Measurements from ENCODE around the gene RFX7.

Gene RFX7

DNA sequence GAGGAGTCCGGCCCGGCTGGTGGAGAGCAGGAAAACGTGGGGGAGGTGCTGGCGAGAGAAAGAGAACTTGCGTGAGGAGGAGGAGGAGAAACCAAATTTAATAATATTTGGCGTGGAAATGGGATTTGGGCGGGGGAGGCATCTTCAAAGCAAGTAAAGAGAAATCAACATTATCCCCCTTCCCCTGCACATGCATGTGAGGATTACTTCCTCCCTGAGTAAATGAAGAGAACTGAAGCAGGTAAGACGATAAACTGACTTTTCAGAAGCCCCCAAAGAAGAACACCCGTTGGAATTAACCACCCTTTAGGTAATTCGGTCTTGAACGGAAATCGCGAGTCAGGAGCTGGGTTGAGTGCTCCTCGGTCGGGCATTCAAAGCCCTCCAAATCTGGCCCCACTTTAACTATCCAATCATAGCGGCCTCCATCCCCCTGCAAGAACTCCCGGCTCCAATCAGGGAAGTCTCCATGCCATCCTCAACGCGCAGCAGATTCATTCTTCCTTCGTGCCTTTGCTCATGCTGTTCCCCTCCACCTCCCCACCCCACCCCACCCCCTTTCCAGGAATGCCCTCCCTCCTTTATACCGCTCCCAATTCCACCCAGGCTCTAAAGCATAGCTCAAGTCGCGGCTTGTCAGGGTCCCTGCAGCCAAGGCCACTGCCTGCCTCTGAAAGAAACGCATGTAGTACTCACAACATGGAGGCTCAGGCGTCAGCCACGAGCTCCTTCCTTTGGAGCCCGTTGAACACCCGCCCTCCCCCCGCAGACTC is 545 bp upstream of the RFX7 start:
- DNase-seq (ENCODE audit: low spot score): peak; percentile 73

GRCh38 chr15:56242576-56243162 is 1.0 kb downstream of the RFX7 start:
- no peak for DNase-seq (ENCODE audit: low spot score)

DNA sequence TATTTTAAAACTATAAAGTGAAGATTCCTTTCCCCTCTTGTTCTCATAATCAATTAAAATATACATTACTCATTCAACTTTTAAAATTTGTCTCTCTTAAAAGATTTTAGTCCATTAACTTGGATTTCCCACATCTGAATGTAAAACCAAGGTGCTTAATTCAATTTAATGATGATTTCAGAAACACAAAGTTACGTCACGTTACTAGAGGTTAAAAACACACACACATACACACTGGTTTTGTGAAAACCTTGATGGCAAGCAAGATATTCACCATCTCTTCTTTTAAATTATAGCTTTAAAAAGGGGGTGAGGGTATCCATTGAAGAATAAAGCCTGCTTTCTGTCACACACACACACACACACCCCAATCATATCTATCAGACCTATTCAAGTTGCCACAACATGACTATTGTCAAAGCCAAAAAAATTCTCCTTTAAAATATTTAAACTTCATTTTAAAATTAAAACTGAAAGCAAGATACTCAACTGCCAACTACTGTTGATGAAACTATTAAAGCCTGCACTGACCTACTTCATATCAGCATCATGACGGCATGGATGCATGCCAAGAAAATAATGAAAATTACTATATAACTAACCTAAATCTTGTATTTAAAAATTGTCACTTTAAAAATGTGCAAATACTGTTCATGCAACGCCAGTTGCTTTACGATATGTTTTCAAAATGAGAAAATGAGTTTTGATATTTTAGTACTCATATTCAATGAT is 2.1 kb downstream of the RFX7 start:
- no peak for DNase-seq (ENCODE audit: low spot score)

DNA sequence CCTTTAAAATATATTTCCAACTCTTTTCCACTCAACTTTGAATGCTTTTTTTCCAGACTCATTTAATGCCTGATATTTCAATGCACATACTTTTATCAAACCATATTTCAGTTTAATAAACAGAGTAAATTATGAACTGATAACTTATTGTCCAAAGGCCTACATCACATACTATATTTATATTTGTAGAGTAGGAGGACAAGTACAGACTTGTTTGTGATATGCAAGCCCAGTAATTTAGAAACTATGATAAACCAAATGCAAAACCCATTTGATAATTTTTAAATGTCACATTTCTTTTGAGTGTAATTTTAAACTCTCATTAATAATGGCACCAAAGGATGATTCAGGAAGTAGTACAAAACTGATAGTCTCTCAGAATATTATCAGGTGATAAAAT is 3.3 kb downstream of the RFX7 start:
- DNase-seq (ENCODE audit: low spot score): no peak

GRCh38 chr15:56236197-56236596 is 7.5 kb downstream of the RFX7 start:
- no peak for DNase-seq (ENCODE audit: low spot score)

- no peak for DNase-seq (ENCODE audit: low spot score)
Observed at GRCh38 chr15:56234804-56235203, 8.9 kb downstream of the RFX7 start.

GRCh38 chr15:56233549-56233948 is 10.1 kb downstream of the RFX7 start:
- DNase-seq (ENCODE audit: low spot score): no peak

- DNase-seq (ENCODE audit: low spot score): no peak
Observed at GRCh38 chr15:56232058-56232457, 11.6 kb downstream of the RFX7 start.

GRCh38 chr15:56228854-56229253 is 14.8 kb downstream of the RFX7 start:
- no peak for DNase-seq (ENCODE audit: low spot score)

DNA sequence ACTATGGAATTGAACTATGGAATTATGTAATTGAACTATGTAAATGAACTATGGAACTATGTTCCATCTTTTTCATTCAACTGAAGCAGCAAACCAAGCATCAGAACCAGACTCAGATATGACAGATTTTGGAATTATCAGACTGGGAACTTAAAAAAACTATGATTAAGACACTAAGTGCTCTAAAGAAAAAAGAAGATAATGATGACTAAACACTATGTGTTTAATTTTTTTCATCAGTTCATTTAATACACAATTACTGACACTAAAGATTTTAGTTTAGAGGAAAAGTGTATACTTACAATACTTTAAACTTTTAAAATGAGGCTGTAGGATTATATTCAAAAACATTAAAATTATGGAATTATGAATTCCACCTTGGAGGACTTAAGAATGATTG is 15.3 kb downstream of the RFX7 start:
- DNase-seq (ENCODE audit: low spot score): no peak

DNA sequence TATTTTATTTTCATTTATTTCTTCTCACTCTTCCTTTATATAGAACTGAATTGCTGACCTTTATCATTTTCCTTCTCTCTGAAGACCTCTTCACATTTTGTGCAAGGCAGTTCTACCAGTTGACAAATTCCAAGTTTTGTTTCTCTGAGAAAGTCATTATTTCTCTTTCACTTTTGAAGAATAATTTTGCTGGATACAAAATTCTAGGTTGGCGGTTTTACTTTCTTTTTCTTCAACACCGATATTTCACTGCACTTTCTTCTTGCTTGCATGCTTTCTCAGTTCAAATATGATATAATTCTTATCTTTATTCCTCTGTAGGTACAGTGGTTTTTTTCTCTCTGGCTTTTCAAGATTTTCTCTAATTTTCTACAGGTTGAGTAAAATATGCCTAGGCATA is 15.9 kb downstream of the RFX7 start:
- no peak for DNase-seq (ENCODE audit: low spot score)

DNA sequence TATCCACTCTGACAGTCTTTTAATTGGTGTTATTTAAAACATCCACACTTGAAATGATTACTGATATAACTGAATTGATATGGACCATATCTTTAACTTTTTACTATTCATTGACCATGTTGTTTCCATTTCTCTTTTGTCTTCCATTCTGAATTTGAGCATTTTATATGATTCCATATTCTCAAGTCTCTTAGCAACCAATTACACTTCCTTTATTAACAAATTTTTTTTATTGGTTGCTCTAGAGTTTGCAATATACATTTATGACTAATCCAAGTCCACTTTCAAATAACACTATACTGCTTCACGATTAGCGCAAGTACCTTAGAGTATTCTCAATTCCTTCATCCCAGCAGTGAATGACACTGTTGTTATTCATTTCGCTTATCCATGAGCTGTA is 16.4 kb downstream of the RFX7 start:
- DNase-seq (ENCODE audit: low spot score): no peak

DNA sequence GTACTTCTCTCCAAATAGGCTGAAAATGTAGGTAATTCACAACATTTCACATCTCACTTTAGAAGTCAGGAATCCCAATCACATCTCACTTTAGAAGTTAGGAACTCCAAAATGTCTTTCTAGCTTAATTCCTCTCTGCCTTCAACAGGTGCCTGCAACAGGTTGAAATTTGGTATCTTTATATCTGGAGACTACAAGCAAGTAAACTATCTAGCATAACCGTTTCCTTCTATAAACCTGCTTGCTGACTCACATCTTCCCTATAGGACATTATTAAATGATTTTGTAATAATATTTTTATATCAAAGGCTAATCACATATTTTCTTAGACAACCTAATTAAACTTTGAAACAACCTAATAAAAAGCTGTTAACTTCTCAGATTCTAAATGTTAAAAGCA is 18.2 kb downstream of the RFX7 start:
- DNase-seq (ENCODE audit: low spot score): no peak

- DNase-seq (ENCODE audit: low spot score): no peak
Observed at GRCh38 chr15:56222302-56222701, 21.4 kb downstream of the RFX7 start.

DNA sequence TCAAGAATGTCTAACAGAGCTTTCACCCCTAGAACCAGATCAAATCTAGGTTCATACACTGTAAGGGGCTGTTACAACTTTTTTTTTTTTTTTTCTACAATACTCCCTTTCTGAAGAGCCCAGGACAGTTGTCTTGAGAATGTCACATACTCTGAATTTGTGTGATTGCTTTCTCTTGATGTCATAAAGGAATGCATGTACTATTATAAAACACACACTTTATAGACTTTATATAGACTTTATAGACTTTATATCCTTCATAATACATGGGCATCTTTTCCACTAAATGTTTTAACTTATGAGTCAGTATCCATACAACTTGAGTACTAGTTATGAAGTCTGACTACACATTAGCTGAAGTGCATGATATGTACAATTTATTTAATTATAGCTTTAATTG is 26.3 kb downstream of the RFX7 start:
- DNase-seq (ENCODE audit: low spot score): no peak

- DNase-seq (ENCODE audit: low spot score): peak; percentile 14
Observed at GRCh38 chr15:56215769-56216168, 27.9 kb downstream of the RFX7 start.

DNA sequence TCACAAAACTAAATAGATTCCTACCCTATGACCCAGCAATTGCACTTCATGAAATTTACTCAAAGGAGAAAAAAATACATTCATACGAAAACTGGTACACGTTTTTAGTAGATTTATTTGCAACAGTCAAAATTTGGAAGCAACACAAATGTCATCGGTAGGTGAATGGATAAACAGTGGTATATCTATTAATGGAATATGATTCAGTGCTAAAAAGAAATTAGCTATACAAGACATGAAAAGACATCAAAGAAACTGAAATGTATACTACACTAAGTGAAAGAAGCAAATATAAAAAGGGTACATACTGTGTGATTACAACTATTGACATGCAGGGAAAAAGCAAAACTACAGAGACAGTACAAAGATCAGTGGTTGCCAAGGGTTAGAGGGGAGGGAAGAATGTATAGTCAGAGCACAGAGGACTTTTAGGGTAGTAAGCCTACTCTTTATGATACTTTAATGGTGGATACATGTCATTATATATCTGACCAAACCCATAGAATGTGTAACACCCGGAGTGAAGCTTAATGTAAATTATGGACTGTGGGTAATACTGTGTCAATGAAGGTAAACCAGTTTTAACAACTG is 31.6 kb downstream of the RFX7 start:
- no peak for DNase-seq (ENCODE audit: low spot score)

- no peak for DNase-seq (ENCODE audit: low spot score)
Observed at GRCh38 chr15:56211064-56211463, 32.6 kb downstream of the RFX7 start.

DNA sequence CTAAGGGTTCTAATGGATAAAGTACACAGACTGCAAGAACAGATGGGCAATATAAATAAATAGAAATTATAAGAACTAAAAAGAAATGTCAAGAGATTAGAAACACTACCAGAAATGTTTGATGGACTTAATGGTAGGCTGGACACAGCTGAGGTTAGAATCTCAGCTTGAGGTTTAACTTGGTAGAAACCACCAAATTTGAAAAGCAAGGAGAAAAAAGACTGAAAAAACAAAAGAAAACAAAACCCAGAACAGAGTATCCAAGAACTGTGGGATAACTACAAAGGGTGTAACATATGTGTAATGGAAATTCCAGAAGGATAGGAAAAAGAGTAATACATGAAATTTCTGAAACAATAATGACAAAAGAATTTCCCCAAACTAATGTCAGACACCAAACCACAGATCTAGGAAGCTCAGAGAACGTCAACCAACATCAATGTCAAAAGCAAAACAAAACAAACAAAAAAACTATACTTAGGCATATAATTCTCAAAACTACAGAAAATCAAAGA is 35.0 kb downstream of the RFX7 start:
- no peak for DNase-seq (ENCODE audit: low spot score)

DNA sequence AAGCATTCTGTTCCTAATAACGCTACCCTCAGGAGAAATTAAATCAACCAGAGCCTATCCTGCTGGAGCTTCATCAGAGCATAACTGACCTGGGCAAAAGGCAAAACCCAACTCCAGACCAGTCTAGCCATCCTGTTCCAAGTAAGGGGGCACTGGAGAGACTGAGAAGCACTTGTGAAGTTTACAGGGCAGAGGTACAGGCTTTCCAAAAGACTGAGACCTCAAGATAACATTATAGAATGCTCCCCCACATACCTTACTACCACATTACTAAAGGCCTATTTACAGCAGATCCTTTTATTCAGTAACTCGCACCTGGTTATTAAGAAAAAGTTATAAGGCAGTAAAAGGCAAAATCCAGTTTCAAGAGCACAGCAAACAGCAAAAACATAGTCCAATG is 35.5 kb downstream of the RFX7 start:
- DNase-seq (ENCODE audit: low spot score): no peak

DNA sequence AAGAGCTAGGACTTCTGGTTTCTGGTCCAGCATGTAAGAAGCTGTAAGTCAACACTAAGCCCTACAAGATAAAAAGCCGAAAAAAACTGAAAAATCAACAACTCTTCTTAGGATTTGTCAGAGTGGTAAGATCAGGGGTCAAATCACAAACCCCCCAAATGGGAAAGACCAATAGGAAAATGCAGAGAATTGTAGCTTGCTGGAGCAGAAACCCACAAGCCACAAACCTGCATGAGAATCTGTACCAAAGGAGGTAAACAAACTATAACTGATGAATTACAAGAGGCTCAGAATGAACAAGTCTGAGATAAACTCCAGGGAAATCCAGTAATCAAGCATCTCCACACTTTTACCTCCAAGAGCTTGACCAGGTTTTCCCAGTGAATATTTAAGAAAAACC is 36.0 kb downstream of the RFX7 start:
- no peak for DNase-seq (ENCODE audit: low spot score)

DNA sequence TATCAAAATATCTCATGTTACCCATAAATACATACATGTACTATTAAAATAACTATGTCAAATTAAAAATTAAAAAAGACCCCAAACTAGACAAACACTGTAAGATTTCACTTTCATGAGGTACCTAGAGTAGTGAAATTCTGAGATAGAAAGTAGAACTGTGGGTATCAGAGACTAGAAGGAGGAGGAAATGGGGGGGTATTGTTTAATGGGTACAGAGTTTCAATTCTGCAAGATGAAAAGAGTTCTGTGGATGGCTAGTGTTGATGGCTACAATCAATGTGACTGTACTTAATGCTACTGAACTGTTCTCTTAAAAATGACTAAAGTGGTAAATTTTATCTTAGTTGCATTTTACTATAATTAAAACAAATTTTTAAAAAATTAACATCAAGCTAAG is 36.6 kb downstream of the RFX7 start:
- no peak for DNase-seq (ENCODE audit: low spot score)
